ENCODE results near the gene MYO18A.

DNA sequence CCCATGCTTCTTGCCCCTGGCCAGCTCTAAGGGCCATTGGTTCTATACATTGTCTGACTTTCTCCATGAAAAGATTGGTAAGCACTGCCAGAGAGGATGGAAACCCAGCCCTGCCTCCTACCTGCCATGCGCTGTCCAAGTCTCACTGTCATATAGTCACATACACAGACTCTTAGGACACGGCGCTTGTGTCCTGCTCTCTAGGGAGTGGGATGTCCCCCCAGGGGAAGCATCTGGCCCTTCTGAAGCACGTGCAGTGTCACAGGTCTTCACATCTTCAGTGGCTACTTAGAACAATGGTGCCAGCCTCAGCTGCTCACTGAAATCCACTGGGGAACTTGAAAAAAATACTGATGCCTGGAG lies 38.7 kb downstream of the MYO18A start:
- TF ChIP-seq CTCF (IDR thresholded peaks at IDR 0.05) (no peak), POLR2AphosphoS5 (IDR thresholded peaks at IDR 0.05) (no peak), EP300 (IDR thresholded peaks at IDR 0.05; ENCODE audit: low read depth) (no peak)
